ENCODE measurements around the gene POLR3GL.

POLR3GL gene

DNA sequence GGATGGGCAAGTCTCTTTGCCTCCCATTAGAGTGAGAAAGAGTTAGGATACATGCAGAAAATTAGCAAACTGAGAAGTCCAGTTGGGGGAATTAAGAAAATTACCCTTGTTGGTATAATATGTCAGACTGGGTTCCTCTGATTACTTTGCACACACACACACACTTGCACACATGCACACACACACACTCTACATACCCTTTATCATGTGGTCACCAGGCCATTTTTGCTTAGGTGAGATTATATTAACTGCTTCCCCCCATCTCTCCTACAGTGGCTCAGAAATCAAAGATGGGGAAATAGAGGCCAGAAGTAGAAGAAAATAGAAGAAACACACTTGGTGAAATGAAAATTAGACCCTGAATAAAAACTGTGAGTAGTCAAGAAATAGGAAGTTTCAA is 5.8 kb upstream of the POLR3GL start:
- no peak for FAIRE-seq
- no peak for DNase-seq (ENCODE audit: insufficient read length, low spot score)
- TF ChIP-seq PAX5 (IDR thresholded peaks at IDR 0.05; ENCODE audit: insufficient read depth, low read length, severe bottlenecking): no peak
- no peak for TF ChIP-seq SPI1 (IDR thresholded peaks at IDR 0.05; ENCODE audit: low read depth, low read length)
- TF ChIP-seq POU2F2 (IDR thresholded peaks at IDR 0.05; ENCODE audit: low read depth, low read length): no peak
- no peak for TF ChIP-seq POLR2A (IDR thresholded peaks at IDR 0.05; ENCODE audit: low read depth, low read length)
- no peak for TF ChIP-seq POLR2AphosphoS5 (IDR thresholded peaks at IDR 0.05; ENCODE audit: low read depth, low read length)
- TF ChIP-seq TAF1 (IDR thresholded peaks at IDR 0.05; ENCODE audit: low read depth, low read length): no peak

DNA sequence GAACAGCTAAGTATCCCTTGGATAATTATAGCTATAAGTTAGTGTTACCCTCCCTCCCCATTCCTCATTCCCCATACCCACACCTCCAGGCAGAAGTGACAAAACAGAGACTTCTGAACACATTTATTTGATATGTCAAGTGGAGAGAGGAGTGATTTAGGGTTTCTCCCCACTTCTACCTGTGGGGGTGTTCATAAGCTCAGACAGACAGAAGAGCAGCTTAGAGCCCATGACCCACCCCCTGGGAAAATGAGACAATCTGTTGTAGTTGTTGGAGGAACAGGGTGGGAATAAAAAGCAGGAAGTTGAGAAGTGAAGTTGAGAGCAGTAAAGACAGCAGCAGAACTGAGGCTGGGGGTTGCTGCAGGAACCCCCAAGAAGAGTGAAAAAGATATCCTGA is 5.2 kb upstream of the POLR3GL start:
- DNase-seq (ENCODE audit: insufficient read length, low spot score) (no peak), FAIRE-seq (no peak)
- no peak for TF ChIP-seq PAX5 (IDR thresholded peaks at IDR 0.05; ENCODE audit: insufficient read depth, low read length, severe bottlenecking)
- no peak for TF ChIP-seq POU2F2 (IDR thresholded peaks at IDR 0.05; ENCODE audit: low read depth, low read length)
- no peak for TF ChIP-seq SPI1 (IDR thresholded peaks at IDR 0.05; ENCODE audit: low read depth, low read length)
- no peak for TF ChIP-seq TAF1 (IDR thresholded peaks at IDR 0.05; ENCODE audit: low read depth, low read length)
- no peak for TF ChIP-seq POLR2AphosphoS5 (IDR thresholded peaks at IDR 0.05; ENCODE audit: low read depth, low read length)

DNA sequence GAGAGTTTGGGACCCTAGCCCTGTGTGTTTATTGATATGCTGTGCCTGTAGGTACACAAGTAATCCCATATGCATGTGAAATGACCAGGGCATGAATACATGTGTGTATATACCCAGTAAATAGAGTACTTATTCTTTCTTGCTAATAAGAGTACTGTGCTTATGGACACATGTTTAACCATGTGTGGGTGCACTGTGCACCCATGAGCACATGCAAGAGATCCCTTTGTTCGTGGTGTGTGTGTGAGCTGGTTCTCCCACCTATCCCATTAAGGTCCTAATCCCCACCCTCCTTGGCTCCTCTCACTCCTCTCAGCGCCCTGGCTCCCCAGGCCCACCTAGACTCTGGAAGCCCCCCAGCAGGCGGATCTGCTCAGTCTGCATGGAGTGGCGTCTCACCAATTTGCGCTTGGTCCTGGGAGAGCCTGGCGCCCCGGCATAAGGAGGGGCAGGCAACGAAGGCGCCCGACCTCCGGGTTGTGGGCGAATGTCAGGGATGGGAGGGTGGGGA is 4.5 kb upstream of the POLR3GL start:
- no peak for DNase-seq (ENCODE audit: insufficient read length, low spot score)

DNA sequence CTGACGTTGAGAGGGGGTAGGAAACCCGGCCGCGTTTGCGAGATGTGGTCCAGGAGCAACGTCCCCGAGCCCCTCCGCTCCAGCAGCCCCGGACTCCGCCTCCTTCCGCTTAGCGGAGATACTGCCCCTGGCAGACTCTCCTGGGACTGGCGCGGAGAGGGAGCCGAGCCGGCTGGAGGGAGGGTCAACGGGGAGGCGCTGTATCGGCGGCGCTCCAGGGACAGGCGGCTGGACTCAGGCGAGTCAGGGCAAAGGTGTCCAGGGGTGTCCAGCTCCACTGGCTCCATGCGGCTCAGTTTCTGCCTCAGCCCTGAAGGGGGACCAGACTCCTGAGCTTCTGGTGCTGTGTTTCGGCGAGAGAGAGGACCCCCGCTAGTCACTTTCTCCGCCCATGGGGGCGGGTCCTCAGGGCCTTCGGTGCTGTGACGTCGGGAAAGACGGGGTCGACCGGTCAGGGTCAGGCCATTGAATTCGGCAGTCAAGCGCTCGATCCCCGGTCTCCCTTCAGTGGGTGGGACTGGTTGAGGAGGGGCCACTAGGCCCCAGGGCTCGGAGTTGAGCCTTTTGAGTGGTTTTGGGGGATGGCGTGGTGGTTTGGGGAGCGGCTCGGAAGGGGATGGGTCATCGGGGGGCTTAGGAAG is 3.9 kb upstream of the POLR3GL start:
- FAIRE-seq (no peak), DNase-seq (ENCODE audit: insufficient read length, low spot score) (no peak)
- TF ChIP-seq POU2F2 (IDR thresholded peaks at IDR 0.05; ENCODE audit: low read depth, low read length) (no peak), TAF1 (IDR thresholded peaks at IDR 0.05; ENCODE audit: low read depth, low read length) (no peak), POLR2A (IDR thresholded peaks at IDR 0.05; ENCODE audit: low read depth, low read length) (no peak)

More for the DNA sequence above, 4.5 kb upstream of the POLR3GL start:
- FAIRE-seq: no peak
- no peak for TF ChIP-seq POLR2A (IDR thresholded peaks at IDR 0.05; ENCODE audit: low read depth, low read length)
- no peak for TF ChIP-seq SPI1 (IDR thresholded peaks at IDR 0.05; ENCODE audit: low read depth, low read length)
- no peak for TF ChIP-seq PAX5 (IDR thresholded peaks at IDR 0.05; ENCODE audit: insufficient read depth, low read length, severe bottlenecking)
- TF ChIP-seq POU2F2 (IDR thresholded peaks at IDR 0.05; ENCODE audit: low read depth, low read length): no peak
- no peak for TF ChIP-seq TAF1 (IDR thresholded peaks at IDR 0.05; ENCODE audit: low read depth, low read length)
- TF ChIP-seq POLR2AphosphoS5 (IDR thresholded peaks at IDR 0.05; ENCODE audit: low read depth, low read length): no peak

DNA sequence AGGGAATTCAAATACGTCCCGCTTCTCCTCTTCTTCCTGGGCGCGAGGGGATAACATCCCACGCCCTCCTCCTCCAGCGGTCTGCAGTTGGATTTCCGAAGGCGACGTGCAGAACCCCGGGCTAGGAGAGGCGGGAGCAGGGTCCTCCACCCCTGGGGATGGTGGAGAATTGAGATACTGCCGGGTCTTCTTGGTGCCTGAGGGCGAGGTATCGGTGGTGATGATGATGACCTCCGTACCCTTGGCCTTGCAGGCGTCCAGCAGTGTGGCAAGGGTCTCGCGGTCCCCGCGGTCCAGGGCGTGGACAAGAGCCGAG is 3.4 kb upstream of the POLR3GL start:
- DNase-seq (ENCODE audit: insufficient read length, low spot score) (no peak), FAIRE-seq (no peak)
- no peak for TF ChIP-seq SPI1 (IDR thresholded peaks at IDR 0.05; ENCODE audit: low read depth, low read length)
- no peak for TF ChIP-seq POLR2A (IDR thresholded peaks at IDR 0.05; ENCODE audit: low read depth, low read length)

DNA sequence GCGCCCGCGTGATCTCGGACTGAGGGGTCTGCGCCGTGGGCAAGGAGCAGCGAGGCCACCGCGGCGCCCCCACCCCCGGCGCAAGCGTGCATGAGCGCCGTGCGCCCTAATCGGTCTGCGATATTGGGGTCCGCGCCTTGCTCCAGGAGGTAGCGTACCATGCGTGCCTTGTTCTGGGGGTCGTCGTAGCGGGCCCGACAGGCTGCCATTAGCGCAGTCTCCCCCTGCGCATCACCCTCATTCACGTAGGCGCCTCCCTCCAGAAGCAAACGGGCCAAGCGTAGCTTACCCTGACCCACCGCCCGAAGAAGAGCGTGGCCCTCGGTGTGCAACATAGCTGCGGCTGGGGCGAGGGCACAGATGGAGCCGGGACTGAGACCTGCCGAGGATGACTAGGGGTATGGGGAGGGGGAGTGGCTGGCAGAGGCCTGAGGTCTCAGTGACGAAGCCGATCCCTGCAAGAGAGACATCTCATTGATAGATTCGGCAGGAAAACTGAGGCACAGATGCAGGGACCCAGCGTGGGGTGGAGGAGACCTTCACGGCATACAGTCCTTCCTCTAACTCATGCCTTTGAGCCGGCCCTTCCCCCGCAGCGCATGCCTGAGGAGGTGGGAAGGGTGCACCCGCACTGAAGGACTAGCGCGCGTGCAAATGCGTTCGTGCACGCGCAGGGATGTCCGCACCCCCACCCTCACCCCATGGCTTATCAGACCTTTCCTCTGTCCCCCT is 2.9 kb upstream of the POLR3GL start:
- DNase-seq (ENCODE audit: insufficient read length, low spot score): no peak
- TF ChIP-seq POLR2A (IDR thresholded peaks at IDR 0.05; ENCODE audit: low read depth, low read length) (no peak), POU2F2 (IDR thresholded peaks at IDR 0.05; ENCODE audit: low read depth, low read length) (0 out of 2 replicates have a peak, but pooled peaks have one; percentile 49)
- FAIRE-seq: peak; percentile 88

DNA sequence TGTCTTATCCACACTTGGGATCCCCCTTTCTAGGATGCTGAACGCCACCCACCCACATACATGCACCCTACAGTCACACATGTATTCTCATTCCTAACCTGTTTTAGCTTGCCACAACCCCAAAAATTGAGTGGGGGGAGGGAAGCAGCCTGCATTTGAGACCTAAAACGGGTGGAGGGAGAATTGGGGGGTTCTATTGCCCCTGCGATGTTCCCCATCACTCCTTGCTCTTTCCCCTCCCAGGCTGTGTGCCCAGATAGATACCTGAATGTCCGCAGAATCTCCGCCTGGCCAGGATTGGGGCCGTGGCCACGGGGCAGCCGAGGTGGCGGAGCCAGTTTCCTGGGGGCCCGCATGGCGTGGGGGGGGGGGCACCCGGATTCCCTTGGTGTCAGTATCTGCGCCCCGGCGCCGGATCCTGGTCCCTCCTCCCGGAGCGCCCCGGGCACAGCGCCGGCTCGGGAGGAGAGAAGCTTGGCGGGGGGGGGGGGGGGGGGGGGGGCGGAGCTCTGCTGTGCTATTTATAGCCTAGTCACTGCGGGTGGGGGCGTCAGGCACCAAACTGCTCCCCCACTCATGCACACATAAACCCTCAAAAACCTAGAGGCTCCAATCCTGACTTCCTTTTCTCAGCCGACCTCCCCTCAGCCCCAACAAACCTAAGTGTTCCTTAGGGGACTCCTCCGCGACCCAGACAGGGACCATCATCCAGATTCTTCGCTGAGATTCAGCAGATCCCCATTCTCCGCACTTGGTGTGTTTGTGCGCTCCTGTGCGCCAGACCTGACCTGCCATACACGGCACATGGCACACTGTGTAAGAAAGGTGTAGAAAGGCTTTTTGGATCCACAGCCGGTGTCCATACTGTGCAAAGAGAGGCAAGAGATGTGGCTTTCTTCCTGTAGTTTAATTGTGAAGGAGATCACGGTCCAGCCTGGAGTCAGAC is 2.1 kb upstream of the POLR3GL start:
- DNase-seq (ENCODE audit: insufficient read length, low spot score) (no peak), FAIRE-seq (no peak)
- no peak for TF ChIP-seq POLR2AphosphoS5 (IDR thresholded peaks at IDR 0.05; ENCODE audit: low read depth, low read length)
- no peak for TF ChIP-seq POU2F2 (IDR thresholded peaks at IDR 0.05; ENCODE audit: low read depth, low read length)
- TF ChIP-seq SPI1 (IDR thresholded peaks at IDR 0.05; ENCODE audit: low read depth, low read length): no peak
- TF ChIP-seq POLR2A (IDR thresholded peaks at IDR 0.05; ENCODE audit: low read depth, low read length): no peak
- no peak for TF ChIP-seq TAF1 (IDR thresholded peaks at IDR 0.05; ENCODE audit: low read depth, low read length)
- TF ChIP-seq PAX5 (IDR thresholded peaks at IDR 0.05; ENCODE audit: insufficient read depth, low read length, severe bottlenecking): no peak

DNA sequence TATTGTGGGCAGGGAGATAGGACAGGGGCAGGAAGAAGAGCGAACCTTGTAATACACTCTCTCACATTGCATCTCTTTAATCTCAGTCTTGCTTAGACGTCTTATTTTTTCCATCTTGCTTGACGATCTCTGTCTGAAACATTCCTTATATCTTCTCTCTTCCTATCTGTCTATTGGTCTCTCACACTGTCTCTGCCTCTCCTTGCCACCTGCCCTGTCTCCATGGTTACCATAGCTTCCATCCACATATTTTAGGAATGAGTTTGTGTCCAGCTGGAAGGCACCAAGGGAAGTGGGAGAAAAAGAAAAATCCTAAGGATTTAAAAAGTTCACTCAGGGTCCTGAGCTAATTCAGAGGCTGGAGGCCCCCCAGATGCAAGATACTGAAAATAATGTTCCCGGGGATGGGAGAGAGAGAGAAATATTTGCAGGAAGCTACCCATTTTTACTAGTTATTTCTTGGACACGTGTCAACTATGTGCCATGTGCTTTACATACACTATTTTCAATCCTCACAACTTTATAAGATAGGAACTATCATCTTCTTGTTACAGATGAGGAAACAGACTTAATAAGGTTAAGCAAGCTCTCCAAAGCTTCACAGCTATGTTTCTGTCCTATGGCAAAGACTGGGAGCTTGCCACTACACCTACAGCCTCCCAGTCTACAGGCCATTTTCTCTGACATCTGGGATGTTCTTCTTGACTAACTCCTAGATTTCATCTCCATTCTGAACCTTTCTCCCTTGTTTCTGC is 1.0 kb upstream of the POLR3GL start:
- FAIRE-seq: no peak
- no peak for TF ChIP-seq SPI1 (IDR thresholded peaks at IDR 0.05; ENCODE audit: low read depth, low read length)
- no peak for TF ChIP-seq PAX5 (IDR thresholded peaks at IDR 0.05; ENCODE audit: insufficient read depth, low read length, severe bottlenecking)
- TF ChIP-seq POU2F2 (IDR thresholded peaks at IDR 0.05; ENCODE audit: low read depth, low read length): no peak
- no peak for TF ChIP-seq TAF1 (IDR thresholded peaks at IDR 0.05; ENCODE audit: low read depth, low read length)
- TF ChIP-seq POLR2A (IDR thresholded peaks at IDR 0.05; ENCODE audit: low read depth, low read length): no peak
- TF ChIP-seq POLR2AphosphoS5 (IDR thresholded peaks at IDR 0.05; ENCODE audit: low read depth, low read length): no peak
- DNase-seq (ENCODE audit: insufficient read length, low spot score): no peak

DNA sequence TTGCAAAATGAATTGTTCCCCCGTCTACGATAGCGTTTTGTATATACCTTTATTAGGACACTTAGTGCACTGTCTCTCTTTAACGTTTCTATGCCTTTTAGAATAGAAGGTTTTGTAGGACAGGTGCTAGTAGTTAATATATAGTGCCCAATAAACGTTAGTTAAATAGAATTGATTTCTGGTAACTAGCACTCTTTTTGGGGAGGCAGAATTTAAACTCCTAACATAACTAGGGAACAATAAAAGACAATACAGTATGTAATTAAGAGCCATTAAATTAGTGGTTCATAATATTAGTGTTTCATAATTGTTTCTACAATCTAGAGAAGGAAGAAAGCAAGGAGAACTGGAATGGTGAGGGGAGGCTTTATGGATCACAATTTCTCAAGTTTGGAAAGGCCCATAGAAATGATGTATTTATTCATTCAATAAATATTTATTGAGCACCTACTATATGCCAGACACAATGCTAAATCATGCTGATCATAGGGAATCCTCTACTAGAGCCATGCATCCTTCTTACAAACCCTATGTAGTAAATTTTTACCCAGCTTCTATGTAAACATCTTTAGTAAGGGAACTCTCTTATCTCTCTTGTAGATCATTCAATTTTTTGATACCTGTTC is 742 bp downstream of the POLR3GL start:
- TF ChIP-seq POLR2A (IDR thresholded peaks at IDR 0.05; ENCODE audit: low read depth, low read length) (no peak), PAX5 (IDR thresholded peaks at IDR 0.05; ENCODE audit: insufficient read depth, low read length, severe bottlenecking) (no peak), TAF1 (IDR thresholded peaks at IDR 0.05; ENCODE audit: low read depth, low read length) (no peak), SPI1 (IDR thresholded peaks at IDR 0.05; ENCODE audit: low read depth, low read length) (no peak), POLR2AphosphoS5 (IDR thresholded peaks at IDR 0.05; ENCODE audit: low read depth, low read length) (no peak), POU2F2 (IDR thresholded peaks at IDR 0.05; ENCODE audit: low read depth, low read length) (no peak)
- no peak for DNase-seq (ENCODE audit: insufficient read length, low spot score)
- no peak for FAIRE-seq

All from GM12891 (cell line).